Upper lobe of left lung (tissue), 4 donors: ENCODE measurements around the gene IFITM2.
A peak's percentile ranks its signal among the peaks of the same experiment; 100 is the strongest.

Source experiments
- EP300 ChIP-seq, 4 donors: sonication (generic); formaldehyde crosslinking; IDR thresholded peaks; one replicate each; pipeline ENCODE4 v1.5.1; 2017; ENCODE audit warnings: antibody characterized with exemption in 4 of 4, control low read depth in 2 of 4
- POLR2A ChIP-seq, 4 donors: fragments of 450-650 bp; IDR thresholded peaks; one replicate each; pipeline ENCODE4 v1.5.1; 2016 to 2017; ENCODE audit warnings: antibody characterized with exemption in 4 of 4, mild to moderate bottlenecking in 2 of 4
- POLR2AphosphoS5 ChIP-seq, 2 donors: sonication (generic); formaldehyde crosslinking; IDR thresholded peaks; one replicate each; pipeline ENCODE4 v1.5.1; 2017; ENCODE audit warnings: antibody characterized with exemption in 2 of 2
- TF ChIP-seq, protein P1 (sequence below), 6 experiments: fragments of 450-650 bp in 4 of 6; fragments of 200-600 bp in 2 of 6; sonication (generic) in 2 of 6; IDR thresholded peaks; one replicate each; pipeline ENCODE4 v1.5.1; 2016 to 2019; ENCODE audit warnings: antibody characterized with exemption in 6 of 6

GRCh38 chr11:353179-353873, 45.7 kb downstream of the IFITM2 start:
- TF ChIP-seq, protein P1, sequence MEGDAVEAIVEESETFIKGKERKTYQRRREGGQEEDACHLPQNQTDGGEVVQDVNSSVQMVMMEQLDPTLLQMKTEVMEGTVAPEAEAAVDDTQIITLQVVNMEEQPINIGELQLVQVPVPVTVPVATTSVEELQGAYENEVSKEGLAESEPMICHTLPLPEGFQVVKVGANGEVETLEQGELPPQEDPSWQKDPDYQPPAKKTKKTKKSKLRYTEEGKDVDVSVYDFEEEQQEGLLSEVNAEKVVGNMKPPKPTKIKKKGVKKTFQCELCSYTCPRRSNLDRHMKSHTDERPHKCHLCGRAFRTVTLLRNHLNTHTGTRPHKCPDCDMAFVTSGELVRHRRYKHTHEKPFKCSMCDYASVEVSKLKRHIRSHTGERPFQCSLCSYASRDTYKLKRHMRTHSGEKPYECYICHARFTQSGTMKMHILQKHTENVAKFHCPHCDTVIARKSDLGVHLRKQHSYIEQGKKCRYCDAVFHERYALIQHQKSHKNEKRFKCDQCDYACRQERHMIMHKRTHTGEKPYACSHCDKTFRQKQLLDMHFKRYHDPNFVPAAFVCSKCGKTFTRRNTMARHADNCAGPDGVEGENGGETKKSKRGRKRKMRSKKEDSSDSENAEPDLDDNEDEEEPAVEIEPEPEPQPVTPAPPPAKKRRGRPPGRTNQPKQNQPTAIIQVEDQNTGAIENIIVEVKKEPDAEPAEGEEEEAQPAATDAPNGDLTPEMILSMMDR (IDR thresholded peaks at IDR 0.05): no peak
- TF ChIP-seq POLR2A (IDR thresholded peaks at IDR 0.05) (peak in 1 of 4 donors; percentile 16), EP300 (IDR thresholded peaks at IDR 0.05) (no peak), POLR2AphosphoS5 (IDR thresholded peaks at IDR 0.05) (peak; percentile 23 to 62)
